ENCODE measurements around the gene PRDM16.

Gene PRDM16

GRCh38 chr1:3120994-3121393 lies 52.0 kb downstream of the PRDM16 start:
- no peak for DNase-seq (ENCODE audit: low read depth in 2 of 3, low spot score in 2 of 3)

DNA sequence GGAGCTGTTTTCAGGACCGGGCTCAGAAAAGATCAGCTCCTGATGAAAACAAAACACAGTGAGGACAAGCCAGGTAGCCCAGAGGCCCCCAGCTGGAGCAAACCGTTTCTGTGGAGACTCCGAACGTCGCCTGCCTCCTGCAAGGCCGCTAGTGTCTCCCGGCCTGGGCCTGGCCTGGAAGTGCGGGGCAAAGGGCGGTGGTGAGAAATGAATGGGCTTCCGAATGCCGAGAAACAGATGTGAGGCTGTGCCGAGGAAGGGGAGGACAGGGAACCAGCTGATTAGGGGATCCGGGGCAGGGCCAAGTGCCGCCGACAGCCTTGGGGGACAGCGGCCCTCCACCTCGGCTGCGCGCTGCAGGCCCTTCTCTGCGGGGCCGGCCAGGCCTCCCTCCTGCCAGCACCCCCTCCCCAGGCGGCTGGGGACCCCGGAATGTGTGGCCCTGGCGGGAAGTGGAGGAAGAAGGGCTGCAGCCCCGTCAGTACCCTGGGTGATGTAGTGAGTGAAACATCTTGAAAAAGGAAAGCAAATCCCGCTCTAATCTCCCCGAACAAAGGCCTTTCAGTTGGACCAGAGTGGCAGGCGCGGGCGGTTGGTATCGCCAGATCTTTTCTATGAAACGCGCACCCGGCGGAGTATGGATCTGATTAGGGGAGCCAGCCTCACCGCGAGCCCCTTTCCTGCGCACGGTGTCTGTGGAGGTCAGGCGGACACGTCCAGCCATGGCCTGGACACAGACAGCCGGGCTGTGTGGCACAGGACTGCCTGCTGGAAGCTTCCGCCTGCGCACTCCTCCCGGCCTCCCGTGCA lies 52.6 kb downstream of the PRDM16 start:
- DNase-seq (ENCODE audit: low read depth in 2 of 3, low spot score in 2 of 3) = no peak

DNA sequence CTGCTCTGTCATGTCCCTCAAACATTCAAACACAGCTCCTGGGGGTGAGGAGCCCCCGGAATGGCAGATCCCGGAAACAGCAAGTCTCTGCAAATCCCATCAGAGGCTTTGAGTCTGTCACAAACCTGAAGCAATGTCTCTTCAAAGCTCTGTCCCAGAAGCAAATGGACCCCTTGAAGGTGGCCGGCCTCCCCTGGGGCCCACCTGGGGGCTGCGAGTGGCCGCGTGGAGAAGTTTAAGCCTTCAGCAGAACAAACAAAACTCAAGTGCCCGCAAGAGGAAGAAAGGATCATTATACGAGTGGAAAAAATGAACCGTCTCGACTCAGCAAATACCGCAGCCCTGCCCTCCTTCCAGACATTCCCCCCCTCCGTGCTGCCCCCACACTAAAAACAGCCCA lies 53.3 kb downstream of the PRDM16 start:
- DNase-seq (ENCODE audit: low read depth in 2 of 3, low spot score in 2 of 3) = no peak

DNA sequence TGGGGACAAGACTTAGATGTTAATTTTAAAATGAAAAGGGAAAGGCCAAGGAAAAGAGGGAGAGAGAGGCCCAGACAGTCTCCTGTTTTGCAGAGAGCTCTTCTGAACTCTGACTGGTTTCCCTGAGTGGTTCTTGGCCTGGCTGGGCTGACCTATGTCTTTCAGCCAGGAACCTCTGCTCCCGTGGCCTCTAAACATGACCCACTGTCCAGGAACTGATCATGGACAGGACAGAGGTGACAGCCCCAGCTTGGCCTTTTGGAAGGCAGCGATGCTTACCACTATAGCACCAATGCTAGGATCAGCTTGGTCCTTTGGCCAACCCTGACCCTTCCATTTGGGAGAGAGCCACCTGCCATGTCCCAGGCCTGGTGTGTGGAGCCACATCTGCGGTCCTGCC lies 55.2 kb downstream of the PRDM16 start:
- no peak for DNase-seq (ENCODE audit: low read depth in 2 of 3, low spot score in 2 of 3)

- no peak for DNase-seq (ENCODE audit: low read depth in 2 of 3, low spot score in 2 of 3)
These were observed 56.1 kb downstream of the PRDM16 start for GRCh38 chr1:3125078-3125477.

GRCh38 chr1:3125546-3126368 lies 56.8 kb downstream of the PRDM16 start:
- DNase-seq (ENCODE audit: low read depth in 2 of 3, low spot score in 2 of 3) = no peak

GRCh38 chr1:3126756-3127678 lies 58.0 kb downstream of the PRDM16 start:
- DNase-seq (ENCODE audit: low read depth in 2 of 3, low spot score in 2 of 3) = no peak

DNA sequence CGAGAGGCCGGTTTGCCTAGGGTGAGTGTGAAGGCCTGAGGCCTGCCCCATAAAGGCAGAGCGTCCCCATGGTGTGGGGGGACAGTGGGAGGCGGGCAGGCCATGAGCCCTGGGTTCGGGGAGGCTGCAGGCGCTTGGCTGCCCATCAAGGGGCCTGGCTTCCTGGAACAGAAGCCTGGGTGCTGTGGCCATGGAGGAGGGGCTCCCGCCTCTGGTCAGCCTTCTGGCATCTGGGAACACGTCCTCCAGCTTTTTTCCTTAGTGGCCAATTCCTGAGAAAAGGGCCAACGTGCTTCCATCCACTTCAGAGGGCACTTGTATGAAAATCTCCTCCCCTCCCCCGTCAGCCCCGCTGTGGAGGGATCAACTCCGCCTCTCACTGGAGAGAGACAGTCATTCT lies 58.7 kb downstream of the PRDM16 start:
- DNase-seq (ENCODE audit: low read depth in 2 of 3, low spot score in 2 of 3) = no peak

DNA sequence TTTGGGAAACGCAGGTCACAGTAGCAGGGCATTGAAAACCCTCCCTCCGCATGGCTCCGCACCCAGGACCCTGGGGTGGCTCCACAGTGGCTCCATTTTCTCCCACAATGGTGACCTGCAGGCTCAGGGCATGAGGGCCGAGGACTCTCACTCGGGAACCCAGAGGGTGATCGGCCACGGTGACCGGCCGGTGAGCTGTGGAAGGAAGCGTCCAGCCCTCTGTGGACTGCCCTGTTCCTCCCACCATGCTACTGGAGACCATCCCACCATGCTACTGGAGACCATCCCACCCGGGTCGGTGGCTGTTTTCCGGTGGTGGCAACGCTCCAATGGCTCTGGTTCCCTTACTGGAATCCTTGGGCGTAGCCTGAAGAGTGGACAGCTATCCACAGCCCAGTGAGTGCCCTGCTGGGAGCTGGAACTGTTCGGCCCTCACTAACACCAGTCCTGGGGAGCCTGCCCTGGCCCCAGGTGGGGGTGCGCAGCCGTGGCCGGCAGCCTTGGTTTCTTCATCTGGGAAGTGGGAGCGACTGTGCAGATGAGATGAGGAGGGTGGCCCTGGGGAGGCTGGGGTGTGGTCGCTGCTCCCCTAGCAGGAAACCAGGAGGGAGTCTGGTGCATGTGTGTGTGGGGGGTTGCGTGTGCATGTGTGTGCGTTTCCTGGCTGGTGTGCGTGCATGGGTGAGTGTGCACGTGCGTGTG lies 59.6 kb downstream of the PRDM16 start:
- no peak for DNase-seq (ENCODE audit: low read depth in 2 of 3, low spot score in 2 of 3)

- no peak for DNase-seq (ENCODE audit: low read depth in 2 of 3, low spot score in 2 of 3)
These were observed 60.1 kb downstream of the PRDM16 start for GRCh38 chr1:3129133-3129490.

DNA sequence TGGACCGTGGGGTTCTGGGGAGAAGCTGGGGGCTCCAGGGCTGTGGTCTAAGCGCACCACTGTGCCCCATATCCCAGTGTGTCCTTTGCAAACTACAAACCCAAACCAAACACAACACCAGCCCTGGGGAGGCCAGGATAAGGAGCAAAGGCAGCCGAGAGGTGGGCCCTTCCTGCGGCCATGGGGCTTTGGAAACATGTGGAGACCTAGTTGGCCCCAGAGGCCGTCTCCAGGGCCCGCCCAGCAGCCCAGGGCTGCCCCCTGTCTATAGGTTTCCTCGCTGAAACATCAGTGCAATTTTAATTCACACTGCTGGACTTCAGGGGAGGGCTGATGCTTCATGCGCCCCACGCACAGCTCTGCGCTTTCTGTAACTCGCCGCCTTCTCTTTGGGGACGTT lies 61.3 kb downstream of the PRDM16 start:
- DNase-seq (ENCODE audit: low read depth in 2 of 3, low spot score in 2 of 3) = no peak

DNA sequence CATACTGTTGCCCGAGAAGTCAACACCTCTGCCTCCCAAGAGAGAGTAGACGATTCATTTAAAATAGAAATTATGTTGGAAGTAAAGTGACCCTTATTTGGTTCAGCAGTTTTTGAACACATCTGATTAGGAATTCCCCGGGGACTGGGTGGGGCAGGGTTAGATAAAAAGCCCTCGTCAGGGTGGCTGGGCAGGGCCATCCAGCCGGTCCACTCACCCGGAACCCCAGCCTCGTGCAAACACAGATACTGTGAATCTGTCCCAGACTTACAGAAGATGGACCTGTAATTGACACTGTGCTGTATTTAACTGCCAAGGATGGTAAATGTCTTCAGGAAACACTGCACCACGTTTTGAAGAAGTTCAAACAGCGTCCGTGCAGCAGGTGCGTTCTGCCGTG lies 63.7 kb downstream of the PRDM16 start:
- no peak for DNase-seq (ENCODE audit: low read depth in 2 of 3, low spot score in 2 of 3)

GRCh38 chr1:3133686-3134085 lies 64.7 kb downstream of the PRDM16 start:
- no peak for DNase-seq (ENCODE audit: low read depth in 2 of 3, low spot score in 2 of 3)

DNA sequence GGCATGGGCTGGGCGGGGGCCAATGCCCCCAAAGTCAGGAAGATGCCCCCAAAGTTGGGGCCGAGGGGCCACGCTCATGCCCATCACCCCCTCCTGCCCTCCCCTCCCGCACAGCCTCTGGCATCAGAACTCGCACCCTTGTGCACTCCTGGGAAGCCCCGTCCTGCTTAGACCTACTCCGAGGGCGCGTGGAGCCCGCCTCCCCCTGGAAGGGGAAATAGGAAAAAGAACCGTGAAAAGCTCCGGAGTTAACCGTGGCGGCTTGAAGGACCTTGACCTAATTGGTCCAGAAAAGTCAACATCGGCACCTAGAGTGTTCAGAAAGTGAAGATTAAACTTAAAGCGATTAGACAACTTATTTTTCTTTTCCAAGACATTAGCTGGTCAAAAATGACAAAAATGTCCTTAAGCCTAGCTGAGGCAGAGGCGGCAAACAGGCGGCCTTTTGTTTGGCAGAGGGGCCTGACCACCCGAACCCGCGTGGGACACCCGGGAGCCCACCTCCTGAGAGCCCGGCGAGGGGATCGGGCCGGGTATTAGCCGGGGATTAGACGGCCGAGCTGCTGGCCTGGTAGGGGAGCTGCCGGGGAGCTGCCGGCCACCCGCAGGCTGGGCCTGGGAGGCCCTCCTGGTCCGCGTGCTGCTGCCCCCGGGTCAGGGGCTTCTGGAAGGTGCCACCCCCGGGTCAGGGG lies 65.5 kb downstream of the PRDM16 start:
- DNase-seq (ENCODE audit: low read depth in 2 of 3, low spot score in 2 of 3) = no peak

GRCh38 chr1:3135073-3135702 lies 66.2 kb downstream of the PRDM16 start:
- DNase-seq (ENCODE audit: low read depth in 2 of 3, low spot score in 2 of 3) = no peak

DNA sequence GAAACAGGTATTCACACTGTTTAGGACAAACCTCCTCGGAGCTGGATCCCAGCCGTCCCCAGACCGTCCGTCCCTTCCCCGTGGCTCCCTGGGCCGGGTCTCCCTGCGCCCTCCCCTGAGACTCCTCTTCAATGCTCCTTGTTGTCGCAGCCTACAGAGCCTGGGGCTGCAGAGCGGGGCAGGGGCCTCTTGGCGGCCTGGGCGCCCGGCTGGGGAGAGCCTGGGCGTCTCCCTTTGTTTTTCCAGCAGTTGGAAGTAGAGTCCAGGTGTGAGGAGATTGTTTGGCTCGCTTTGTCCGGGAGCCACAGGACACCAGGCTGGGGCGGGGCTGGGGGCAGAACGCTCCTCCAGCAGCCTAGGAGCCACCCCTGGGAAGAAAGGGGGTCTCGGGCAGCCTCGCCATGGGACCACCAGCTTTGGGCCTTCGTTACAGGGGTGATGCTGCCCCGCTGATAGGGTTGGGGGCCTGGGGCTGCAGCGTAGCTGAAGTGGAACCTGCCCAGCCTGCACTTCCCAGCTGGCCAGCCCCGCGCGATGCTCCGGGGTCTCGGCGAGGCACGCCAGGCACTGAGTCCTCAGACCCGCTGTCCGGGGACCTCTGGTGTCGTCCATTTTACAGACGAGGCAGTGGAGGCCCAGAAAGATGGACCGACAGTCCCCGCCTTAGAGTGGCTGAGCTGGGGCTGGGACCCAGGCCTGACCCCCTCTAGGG lies 66.9 kb downstream of the PRDM16 start:
- no peak for DNase-seq (ENCODE audit: low read depth in 2 of 3, low spot score in 2 of 3)

- DNase-seq (ENCODE audit: low read depth in 2 of 3, low spot score in 2 of 3) = no peak
These were observed 67.5 kb downstream of the PRDM16 start for GRCh38 chr1:3136532-3136931.

DNA sequence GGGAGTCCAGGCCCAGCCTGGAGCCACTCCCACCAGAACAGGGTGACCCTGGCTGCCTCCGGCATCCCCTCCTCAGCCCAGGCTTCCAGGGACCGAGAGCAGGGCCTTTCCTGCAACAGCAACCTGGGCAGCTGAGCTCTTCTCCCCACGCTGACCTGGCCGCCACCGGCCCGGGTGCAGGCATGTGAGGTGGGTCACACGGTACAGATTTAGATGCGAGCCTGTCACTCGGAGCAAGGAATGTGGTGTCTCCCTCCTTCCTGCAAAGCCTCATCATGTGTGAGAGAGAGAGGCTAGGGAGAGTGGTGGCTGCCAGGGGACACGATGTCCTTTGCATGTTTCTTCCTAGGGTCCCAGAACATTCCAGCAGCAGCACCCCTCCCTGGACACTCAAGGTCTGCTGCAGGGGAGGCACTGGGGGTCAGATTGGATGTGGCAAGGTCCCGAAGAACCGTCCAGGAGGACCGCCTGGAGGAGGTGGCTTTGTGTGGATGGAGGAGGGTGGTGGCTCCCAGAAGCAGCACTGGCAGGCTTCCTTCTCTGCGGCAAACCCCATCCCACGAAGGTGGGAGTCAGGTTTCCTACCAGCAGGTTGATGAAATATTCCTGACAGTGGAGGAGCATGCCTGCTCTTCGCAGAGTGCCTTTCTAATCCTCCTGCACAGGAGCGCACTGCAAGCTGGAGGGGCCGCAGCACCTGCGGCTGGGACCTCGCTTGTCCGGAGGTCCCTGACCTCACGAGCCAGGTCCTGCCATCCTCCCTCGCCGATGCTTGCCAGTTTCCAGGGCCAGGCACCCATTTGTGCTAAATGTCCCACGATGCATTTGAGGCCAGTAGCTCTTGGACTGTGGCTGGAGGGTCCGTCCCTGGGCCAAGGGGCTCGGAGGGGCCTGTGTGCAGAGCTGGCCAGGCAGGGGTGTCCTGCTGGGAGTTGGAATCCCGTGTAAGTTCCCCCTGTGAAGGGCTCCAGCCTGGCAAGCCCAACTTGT lies 68.4 kb downstream of the PRDM16 start:
- DNase-seq (ENCODE audit: low read depth in 2 of 3, low spot score in 2 of 3) = no peak
